ENCODE data around the gene GNG11. TPM values are rescaled to one million over a fixed set of nuclear protein-coding genes. Genes with fewer than 3 reads are reported as not detected.

Gene GNG11
- polyA plus RNA-seq, 1 donor (not counting 4 experiments of a cell fraction or from before 2014, with no cell fraction given) = 1.0 TPM

GRCh38 chr7:93926800-93927199 lies 5.3 kb downstream of the GNG11 start:
- H3K9me1 ChIP-seq (ENCODE audit: control insufficient read depth, extremely low read depth, insufficient read depth, low read length) = no peaks in the 10 kb centered on the region
- no peak overlapping the region for H3K4me2 ChIP-seq (ENCODE audit: control insufficient read depth, extremely low read depth, insufficient read depth, low read depth, low read length)
- no peak overlapping the region for H2AFZ ChIP-seq (ENCODE audit: control insufficient read depth, low read length)
- dilution Hi-C loops (cut with MboI; ENCODE audit: extremely low pct_ligation_motif_present, low sequenced_read_pairs) = no loop called here
- H3K4me3 ChIP-seq (ENCODE audit: control insufficient read depth in 2 of 3, extremely low read depth in 1 of 3, insufficient read depth in 2 of 3, low read depth in 1 of 3, low read length in 3 of 3) = no peak overlapping the region
- no peaks in the 10 kb centered on the region for H4K20me1 ChIP-seq (ENCODE audit: control insufficient read depth, extremely low read depth, insufficient read depth, low read length)
- no peaks in the 10 kb centered on the region for H3K79me2 ChIP-seq (ENCODE audit: control insufficient read depth, insufficient read depth, low read length)
- no peak for TF ChIP-seq CTCF (optimal IDR thresholded peaks at IDR 0.05 in 1 of 3, IDR thresholded peaks at IDR 0.05 in 1 of 3, conservative IDR thresholded peaks at IDR 0.05 in 1 of 3; ENCODE audit: extremely low read depth in 1 of 3, insufficient read depth in 2 of 3, low read length in 3 of 3)
- no peak for TF ChIP-seq EZH2 (IDR thresholded peaks at IDR 0.05; ENCODE audit: low read length)
- H3K27me3 ChIP-seq (ENCODE audit: control insufficient read depth, extremely low read depth, insufficient read depth, low read length) = no peaks in the 10 kb centered on the region
- no peak overlapping the region for H3K9ac ChIP-seq (ENCODE audit: control insufficient read depth, extremely low read depth, insufficient read depth, low read length)
- no peaks in the 10 kb centered on the region for H3K36me3 ChIP-seq (ENCODE audit: control insufficient read depth in 2 of 2, extremely low read depth in 1 of 2, insufficient read depth in 2 of 2, low read length in 2 of 2)
- no peak overlapping the region for H3K27ac ChIP-seq (ENCODE audit: control insufficient read depth, insufficient read depth, low read length)
- FAIRE-seq (no peak), DNase-seq (ENCODE audit: low read depth, low spot score) (no peak)
- no peaks in the 10 kb centered on the region for H3K9me3 ChIP-seq (ENCODE audit: control insufficient read depth, low read depth, low read length)
- no peaks in the 10 kb centered on the region for H3K4me1 ChIP-seq (ENCODE audit: control insufficient read depth, extremely low read depth, insufficient read depth, low read length)

- H3K27ac ChIP-seq (ENCODE audit: control insufficient read depth, insufficient read depth, low read length) = no peak overlapping the region
- no peaks in the 10 kb centered on the region for H3K27me3 ChIP-seq (ENCODE audit: control insufficient read depth, extremely low read depth, insufficient read depth, low read length)
- no peaks in the 10 kb centered on the region for H4K20me1 ChIP-seq (ENCODE audit: control insufficient read depth, extremely low read depth, insufficient read depth, low read length)
- H3K9ac ChIP-seq (ENCODE audit: control insufficient read depth, extremely low read depth, insufficient read depth, low read length) = no peak overlapping the region
- dilution Hi-C loops (cut with MboI; ENCODE audit: extremely low pct_ligation_motif_present, low sequenced_read_pairs) = no loop called here
- no peak for TF ChIP-seq CTCF (optimal IDR thresholded peaks at IDR 0.05 in 1 of 3, IDR thresholded peaks at IDR 0.05 in 1 of 3, conservative IDR thresholded peaks at IDR 0.05 in 1 of 3; ENCODE audit: extremely low read depth in 1 of 3, insufficient read depth in 2 of 3, low read length in 3 of 3)
- TF ChIP-seq EZH2 (IDR thresholded peaks at IDR 0.05; ENCODE audit: low read length) = no peak
- H3K36me3 ChIP-seq (ENCODE audit: control insufficient read depth in 2 of 2, extremely low read depth in 1 of 2, insufficient read depth in 2 of 2, low read length in 2 of 2) = no peaks in the 10 kb centered on the region
- H3K4me1 ChIP-seq (ENCODE audit: control insufficient read depth, extremely low read depth, insufficient read depth, low read length) = no peaks in the 10 kb centered on the region
- no peaks in the 10 kb centered on the region for H3K9me3 ChIP-seq (ENCODE audit: control insufficient read depth, low read depth, low read length)
- H3K4me3 ChIP-seq (ENCODE audit: control insufficient read depth in 2 of 3, extremely low read depth in 1 of 3, insufficient read depth in 2 of 3, low read depth in 1 of 3, low read length in 3 of 3) = no peak overlapping the region
- H3K4me2 ChIP-seq (ENCODE audit: control insufficient read depth, extremely low read depth, insufficient read depth, low read depth, low read length) = no peak overlapping the region
- H2AFZ ChIP-seq (ENCODE audit: control insufficient read depth, low read length) = no peak overlapping the region
- H3K79me2 ChIP-seq (ENCODE audit: control insufficient read depth, insufficient read depth, low read length) = no peaks in the 10 kb centered on the region
- H3K9me1 ChIP-seq (ENCODE audit: control insufficient read depth, extremely low read depth, insufficient read depth, low read length) = no peaks in the 10 kb centered on the region
- DNase-seq (ENCODE audit: low read depth, low spot score) (no peak), FAIRE-seq (no peak)
These were observed 6.0 kb downstream of the GNG11 start for GRCh38 chr7:93927585-93927984.

Measured in keratinocyte (primary cell).